SK-N-SH treated with all-trans-retinoic acid at 6 μM for 48 hours (cell line): Measurements from ENCODE around the gene NCLN.

Experiments used
- ARNTL ChIP-seq: fragments of 450-650 bp; formaldehyde crosslinking; IDR thresholded peaks from 2 replicates; pipeline ENCODE4 v1.5.0; 2020; ENCODE audit warnings: low read depth, mild to moderate bottlenecking, moderate library complexity, borderline replicate concordance
- ESRRG ChIP-seq: fragments of 250-450 bp; sonication (Bioruptor Pico); IDR thresholded peaks from 2 replicates; pipeline ENCODE4 v1.6.1; 2021; ENCODE audit warnings: mild to moderate bottlenecking
- GLIS3 ChIP-seq: fragments of 250-450 bp; sonication (Bioruptor Pico); IDR thresholded peaks from 2 replicates; pipeline ENCODE4 v1.5.0; 2020; ENCODE audit warnings: mild to moderate bottlenecking, moderate library complexity
- ISL1 ChIP-seq: fragments of 250-450 bp; sonication (Bioruptor Pico); IDR thresholded peaks from 2 replicates; pipeline ENCODE4 v2.1.2; 2022; ENCODE audit warnings: mild to moderate bottlenecking, moderate library complexity
- OSR1 ChIP-seq: fragments of 250-450 bp; sonication (Bioruptor Pico); IDR thresholded peaks from 2 replicates; pipeline ENCODE4 v1.8.0; 2022; ENCODE audit warnings: moderate library complexity, mild to moderate bottlenecking, inconsistent platforms
- PATZ1 ChIP-seq: fragments of 250-450 bp; sonication (Bioruptor Pico); IDR thresholded peaks from 2 replicates; pipeline ENCODE4 v1.8.0; 2020; ENCODE audit warnings: mild to moderate bottlenecking, moderate library complexity, borderline replicate concordance
- POU6F1 ChIP-seq: fragments of 250-450 bp; sonication (Bioruptor Pico); IDR thresholded peaks from 2 replicates; pipeline ENCODE4 v1.8.0; 2021; ENCODE audit warnings: low read depth, mild to moderate bottlenecking, moderate library complexity, borderline replicate concordance
- PPARA ChIP-seq: fragments of 250-450 bp; sonication (Bioruptor Pico); IDR thresholded peaks from 2 replicates; pipeline ENCODE4 v1.5.0; 2020; ENCODE audit warnings: mild to moderate bottlenecking, borderline replicate concordance
- RARB ChIP-seq: fragments of 250-450 bp; sonication (Bioruptor Pico); IDR thresholded peaks from 2 replicates; pipeline ENCODE4 v1.8.0; 2021; ENCODE audit warnings: mild to moderate bottlenecking, moderate library complexity
- TSHZ2 ChIP-seq: fragments of 250-450 bp; sonication (Bioruptor Pico); IDR thresholded peaks from 2 replicates; pipeline ENCODE4 v1.5.0; 2020; ENCODE audit warnings: mild to moderate bottlenecking, moderate library complexity
- ZFP30 ChIP-seq: fragments of 450-650 bp; formaldehyde crosslinking; IDR thresholded peaks from 2 replicates; pipeline ENCODE4 v1.5.0; 2022; ENCODE audit warnings: mild to moderate bottlenecking, moderate library complexity
- ZNF70 ChIP-seq: fragments of 450-650 bp; formaldehyde crosslinking; IDR thresholded peaks from 2 replicates; pipeline ENCODE4 v1.5.0; 2020; ENCODE audit warnings: mild to moderate bottlenecking, moderate library complexity

- TF ChIP-seq ZFP30 (CRISPR knock-in tag) (no peak), PATZ1 (CRISPR knock-in tag) (no peak), RARB (CRISPR knock-in tag) (no peak), ESRRG (CRISPR knock-in tag) (no peak), ARNTL (CRISPR knock-in tag) (no peak), POU6F1 (no peak), PPARA (no peak), TSHZ2 (CRISPR knock-in tag) (no peak), OSR1 (CRISPR knock-in tag) (no peak), ISL1 (CRISPR knock-in tag) (no peak), ZNF70 (CRISPR knock-in tag) (no peak), GLIS3 (CRISPR knock-in tag) (no peak)
Measured at GRCh38 chr19:3229346-3229743, 43.6 kb downstream of the NCLN start.
